ENCODE results near the gene NIPBL. TPM values are rescaled to one million over a fixed set of nuclear protein-coding genes. Genes with fewer than 3 reads are reported as not detected.

NIPBL gene
- total and polyA plus RNA-seq, 2 of the 8 experiments (the other 6 are each of a cell fraction or from before 2014, with no cell fraction given), result 21.1 to 53.5 TPM

- no peak overlapping the region for H4K8ac ChIP-seq (ENCODE audit: extremely low read depth, insufficient read depth, low read length)
- CTCF ChIA-PET (ENCODE audit: partially characterized antibody), result interaction anchor here (1.3 to 1.7 kb wide), 2 partner anchors 29 to 50 kb away, joined by 4 to 5 read pairs; no protein-coding TSS in a partner anchor
- TF ChIP-seq JUN (IDR thresholded peaks at IDR 0.05; ENCODE audit: low read depth, low read length) (no peak), SP1 (IDR thresholded peaks at IDR 0.05; ENCODE audit: low read depth, low read length) (no peak), RFX5 (IDR thresholded peaks at IDR 0.05; ENCODE audit: borderline replicate concordance, low read depth, low read length) (no peak), EGR1 (IDR thresholded peaks at IDR 0.05; ENCODE audit: borderline replicate concordance, low read depth, low read length) (no peak), NANOG (IDR thresholded peaks at IDR 0.05; ENCODE audit: insufficient read depth, low read depth, low read length, poor library complexity, severe bottlenecking) (no peak), KDM1A (IDR thresholded peaks at IDR 0.05; ENCODE audit: borderline replicate concordance, low read length) (no peak), POLR2A (IDR thresholded peaks at IDR 0.05; ENCODE audit: control extremely low read depth in 1 of 2, low read depth in 2 of 2, low read length in 2 of 2) (no peak), SUZ12 (IDR thresholded peaks at IDR 0.05; ENCODE audit: low read length) (no peak), TCF12 (IDR thresholded peaks at IDR 0.05; ENCODE audit: low read depth, low read length) (no peak), CREB1 (IDR thresholded peaks at IDR 0.05) (no peak), SP2 (IDR thresholded peaks at IDR 0.05; ENCODE audit: low read length) (no peak), EZH2 (IDR thresholded peaks at IDR 0.05; ENCODE audit: low read depth, low read length, severe bottlenecking) (no peak), CHD1 (IDR thresholded peaks at IDR 0.05; ENCODE audit: low read depth, low read length) (no peak)
- TF ChIP-seq, protein P1, sequence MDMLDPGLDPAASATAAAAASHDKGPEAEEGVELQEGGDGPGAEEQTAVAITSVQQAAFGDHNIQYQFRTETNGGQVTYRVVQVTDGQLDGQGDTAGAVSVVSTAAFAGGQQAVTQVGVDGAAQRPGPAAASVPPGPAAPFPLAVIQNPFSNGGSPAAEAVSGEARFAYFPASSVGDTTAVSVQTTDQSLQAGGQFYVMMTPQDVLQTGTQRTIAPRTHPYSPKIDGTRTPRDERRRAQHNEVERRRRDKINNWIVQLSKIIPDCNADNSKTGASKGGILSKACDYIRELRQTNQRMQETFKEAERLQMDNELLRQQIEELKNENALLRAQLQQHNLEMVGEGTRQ (IDR thresholded peaks at IDR 0.05; ENCODE audit: low read length), result no peak
- TF ChIP-seq, protein P2, sequence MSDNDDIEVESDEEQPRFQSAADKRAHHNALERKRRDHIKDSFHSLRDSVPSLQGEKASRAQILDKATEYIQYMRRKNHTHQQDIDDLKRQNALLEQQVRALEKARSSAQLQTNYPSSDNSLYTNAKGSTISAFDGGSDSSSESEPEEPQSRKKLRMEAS (IDR thresholded peaks at IDR 0.05), result no peak
These were observed 232.8 kb downstream of the NIPBL start for GRCh38 chr5:37109338-37109737.

More at GRCh38 chr5:37109338-37109737, 232.8 kb downstream of the NIPBL start:
- H3K4me1 ChIP-seq (replicated peaks in 1 of 4; ENCODE audit: control insufficient read depth in 3 of 4, insufficient read depth in 4 of 4, low read length in 3 of 4), result no peaks in the 10 kb centered on the region
- no peak overlapping the region for H4K91ac ChIP-seq (replicated peaks; ENCODE audit: insufficient read length, low read length)
- H2BK120ac ChIP-seq (replicated peaks; ENCODE audit: low read depth, low read length), result no peak overlapping the region
- H2AK5ac ChIP-seq (ENCODE audit: low read depth, low read length), result no peak overlapping the region
- no peaks in the 10 kb centered on the region for H3K79me2 ChIP-seq (ENCODE audit: control insufficient read depth in 1 of 2, insufficient read depth in 2 of 2, low read length in 2 of 2)
- no peak overlapping the region for H2BK15ac ChIP-seq (ENCODE audit: low read length)
- no peak overlapping the region for H4K5ac ChIP-seq (ENCODE audit: insufficient read length, low read depth, low read length)
- H3K9ac ChIP-seq (replicated peaks in 1 of 4; ENCODE audit: extremely low read depth in 1 of 4, low read depth in 3 of 4, low read length in 3 of 4), result no peak overlapping the region
- H3K56ac ChIP-seq (replicated peaks; ENCODE audit: insufficient read length, low read depth, low read length), result no peak overlapping the region
- FAIRE-seq (no peak), DNase-seq (ENCODE audit: low read depth in 1 of 2, low spot score in 2 of 2) (no peak)
- H2BK5ac ChIP-seq (ENCODE audit: low read depth, low read length), result no peak overlapping the region
- no peaks in the 10 kb centered on the region for H4K20me1 ChIP-seq (replicated peaks in 1 of 2; ENCODE audit: control insufficient read depth in 1 of 2, insufficient read depth in 2 of 2, low read length in 2 of 2)
- no peak overlapping the region for H3K4ac ChIP-seq (replicated peaks; ENCODE audit: insufficient read length, low read depth, low read length)
- peaks cover 0 to 6% (median 0%) of the 10 kb centered on the region in 4 experiments; a peak in 1 of 8 replicates for H3K36me3 ChIP-seq (ENCODE audit: control insufficient read depth in 2 of 4, insufficient read depth in 4 of 4, low read length in 3 of 4)
- H3K23ac ChIP-seq (ENCODE audit: insufficient read length), result no peak overlapping the region
- no peak overlapping the region for H3K27ac ChIP-seq (ENCODE audit: low read depth, low read length)
- POLR2A ChIA-PET (ENCODE audit: partially characterized antibody), result no interaction called here
- no peak overlapping the region for H2BK12ac ChIP-seq (ENCODE audit: low read depth, low read length)
- no peaks in the 10 kb centered on the region for H3K23me2 ChIP-seq (ENCODE audit: low read depth, low read length)
- WGBS, 2 experiments (ENCODE audit: extremely low coverage in 1 of 2, insufficient coverage in 1 of 2, insufficient read length in 1 of 2, insufficient replicate concordance in 2 of 2, low coverage in 1 of 2, low lambda C conversion rate in 2 of 2, missing lambda C conversion rate in 1 of 2), result 91% methylated on average over 3 of the region's 3 CpGs; no CpG with 5 or more reads in 1 of the 2 experiments
- no peaks in the 10 kb centered on the region for H3K27me3 ChIP-seq (replicated peaks in 1 of 4; ENCODE audit: control insufficient read depth in 3 of 4, extremely low read depth in 1 of 4, insufficient read depth in 3 of 4, low read length in 3 of 4)
- H3K4me3 ChIP-seq (ENCODE audit: extremely low read depth in 1 of 4, insufficient read depth in 2 of 4, low read depth in 3 of 4, low read length in 4 of 4), result no peak overlapping the region
- H3K9me3 ChIP-seq (ENCODE audit: insufficient read depth in 2 of 2, low read depth in 1 of 2, low read length in 1 of 2), result no peaks in the 10 kb centered on the region
- no peak overlapping the region for H3K4me2 ChIP-seq (ENCODE audit: insufficient read depth in 1 of 2, low read depth in 2 of 2, low read length in 2 of 2)
- H3K18ac ChIP-seq (ENCODE audit: extremely low read depth, low read length), result no peak overlapping the region
- no peak overlapping the region for H3K14ac ChIP-seq (ENCODE audit: insufficient read length)
- no peak overlapping the region for H2BK20ac ChIP-seq (ENCODE audit: low read length)
- no peak overlapping the region for H2AFZ ChIP-seq (ENCODE audit: low read length)
- H3K79me1 ChIP-seq (ENCODE audit: low read depth, low read length), result no peaks in the 10 kb centered on the region

Data from H1 (cell line).